Fibroblast of skin of scalp (primary cell): ENCODE measurements around the gene ALK.
"Not testable (repeated sequence)": the region's sequence is repeated elsewhere in the genome, so short reads cannot be mapped to it uniquely, and the experiment has no call there.

ENCODE experiments used
- DNase-seq: peaks from one replicate; pipeline ENCODE4 v3.0.0-alpha.2; 2013

The ALK gene

DNA sequence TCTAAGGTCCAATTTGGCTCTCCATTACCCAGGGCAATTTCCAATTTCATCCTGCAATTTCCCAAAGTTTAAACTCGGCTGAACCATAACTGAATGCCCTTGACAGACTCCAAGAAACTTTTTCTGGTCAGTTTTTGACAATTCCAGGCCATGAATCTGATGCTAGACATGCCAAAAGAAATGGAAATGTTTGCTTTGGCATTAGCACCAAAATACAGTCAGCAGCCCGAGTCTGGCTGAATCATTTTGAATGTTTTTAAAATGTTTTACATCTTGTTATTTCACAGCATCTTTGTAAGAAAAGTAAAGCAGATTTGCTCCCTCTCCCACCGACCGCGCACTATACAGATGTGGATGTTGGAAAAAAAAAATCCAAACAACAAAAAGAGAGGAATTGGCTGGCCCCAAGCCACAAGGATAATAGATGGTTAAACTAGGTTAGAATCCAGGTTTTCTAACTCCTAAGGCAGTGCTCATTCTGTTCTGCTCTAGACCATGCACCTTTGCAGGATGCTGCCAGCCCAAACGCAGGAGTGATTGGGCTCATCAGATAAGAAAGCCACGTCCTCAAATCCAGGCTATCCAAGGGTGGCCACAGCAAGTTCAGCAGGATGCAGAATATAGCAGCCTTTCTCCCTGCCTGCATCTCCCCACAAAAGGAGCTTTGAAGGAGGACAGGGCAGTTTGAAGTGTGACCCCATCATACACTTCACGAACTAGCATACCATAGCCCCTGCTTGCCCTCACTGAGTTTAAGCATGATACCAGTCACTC lies 167.5 kb downstream of the ALK start:
- DNase-seq: peak; percentile 84

- no peak for DNase-seq
Measured at GRCh38 chr2:29751390-29751789, 170.0 kb downstream of the ALK start.

- not testable (repeated sequence) for DNase-seq
Measured at GRCh38 chr2:29750463-29750862, 170.9 kb downstream of the ALK start.

- no peak for DNase-seq
Measured at GRCh38 chr2:29749843-29750242, 171.5 kb downstream of the ALK start.

GRCh38 chr2:29749041-29749440 lies 172.3 kb downstream of the ALK start:
- DNase-seq: no peak

- peak; percentile 95 for DNase-seq
Measured at GRCh38 chr2:29747786-29748470, 173.5 kb downstream of the ALK start.

DNA sequence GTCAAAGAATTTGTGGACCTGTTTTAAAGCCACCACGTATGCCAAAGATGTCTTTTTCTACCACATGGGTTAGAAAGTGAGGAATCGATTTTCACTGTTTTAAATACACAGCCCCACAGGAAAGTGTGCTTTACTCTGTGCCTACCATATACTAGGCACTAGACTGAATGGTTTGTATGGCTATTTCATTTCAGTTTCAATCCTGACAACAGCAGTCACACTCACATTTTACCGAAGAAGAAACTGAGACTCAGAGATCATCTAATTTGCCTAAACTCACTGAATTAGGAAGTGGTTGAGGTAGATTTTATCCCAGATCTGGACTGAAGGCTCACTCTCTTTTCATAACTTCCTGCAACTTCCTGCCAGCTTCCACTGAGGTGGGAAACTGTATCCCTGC lies 176.4 kb downstream of the ALK start:
- DNase-seq: no peak

DNA sequence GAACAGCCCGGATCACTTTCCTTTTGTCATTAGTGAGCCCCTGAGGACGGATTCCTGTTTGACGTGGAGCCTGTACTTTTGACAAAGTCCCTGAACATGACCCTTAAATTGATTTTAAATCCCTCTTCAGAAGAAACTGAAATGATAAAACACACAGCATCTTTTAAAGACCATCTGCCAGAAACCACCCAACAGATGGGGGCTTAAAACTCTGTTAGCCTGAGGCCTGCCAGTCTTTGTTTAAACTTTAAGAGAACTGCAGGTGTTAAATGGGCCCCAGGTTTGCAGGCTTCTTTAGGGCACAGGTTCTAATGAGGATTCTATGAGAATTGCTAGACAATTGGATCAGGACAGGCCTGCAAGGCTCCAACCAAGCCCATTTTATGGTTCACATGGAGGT lies 177.9 kb downstream of the ALK start:
- DNase-seq: no peak

- no peak for DNase-seq
Measured at GRCh38 chr2:29742656-29743055, 178.7 kb downstream of the ALK start.

- DNase-seq: no peak
Measured at GRCh38 chr2:29741132-29741531, 180.3 kb downstream of the ALK start.

- no peak for DNase-seq
Measured at GRCh38 chr2:29733965-29734364, 187.4 kb downstream of the ALK start.

GRCh38 chr2:29733213-29733612 lies 188.2 kb downstream of the ALK start:
- no peak for DNase-seq

GRCh38 chr2:29731948-29732347 lies 189.4 kb downstream of the ALK start:
- DNase-seq: peak; percentile 18

DNA sequence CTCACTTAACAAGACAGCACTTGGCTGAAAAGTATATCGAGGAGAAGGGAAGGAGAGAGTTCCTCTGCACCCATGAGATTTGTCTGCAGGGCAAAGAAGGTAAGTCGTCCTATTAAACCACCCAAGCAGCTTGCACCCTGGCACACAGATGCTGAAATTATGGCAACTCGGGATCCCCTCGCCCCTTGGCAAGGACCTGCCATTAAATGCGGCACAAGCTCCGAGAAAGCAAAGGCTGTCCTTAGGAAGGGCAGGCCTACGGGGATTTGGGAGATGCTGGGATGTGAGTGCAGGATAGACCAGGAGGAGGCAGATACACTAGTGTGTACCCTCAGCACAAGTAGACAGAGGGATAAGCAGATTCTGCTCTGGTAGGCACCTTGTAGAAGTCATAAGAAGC lies 191.5 kb downstream of the ALK start:
- no peak for DNase-seq

- DNase-seq: no peak
Measured at GRCh38 chr2:29729401-29729800, 192.0 kb downstream of the ALK start.

- DNase-seq: no peak
Measured at GRCh38 chr2:29726976-29727375, 194.4 kb downstream of the ALK start.

- DNase-seq: no peak
Measured at GRCh38 chr2:29725610-29726009, 195.8 kb downstream of the ALK start.

GRCh38 chr2:29724282-29724681 lies 197.1 kb downstream of the ALK start:
- no peak for DNase-seq

- no peak for DNase-seq
Measured at GRCh38 chr2:29723255-29724001, 198.0 kb downstream of the ALK start.

DNA sequence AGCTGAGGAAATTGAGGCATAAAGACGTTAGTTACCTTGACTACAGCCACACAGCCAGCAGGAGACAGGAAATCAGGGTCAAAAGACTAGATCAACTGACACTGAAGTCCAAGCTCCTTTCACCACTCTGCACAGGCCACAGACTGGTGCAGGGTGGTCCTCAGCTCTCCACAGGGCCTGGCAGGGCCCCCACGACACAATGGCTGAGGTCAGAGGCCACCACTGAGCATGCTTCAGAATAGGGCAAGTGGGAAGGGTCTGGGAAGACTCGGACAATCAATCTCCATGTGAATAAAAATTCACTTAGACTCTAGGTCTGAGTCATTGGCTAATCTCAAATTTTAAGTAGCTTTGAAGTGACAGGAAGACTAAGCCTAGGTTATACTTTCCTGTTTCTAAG lies 201.7 kb downstream of the ALK start:
- DNase-seq: no peak

DNA sequence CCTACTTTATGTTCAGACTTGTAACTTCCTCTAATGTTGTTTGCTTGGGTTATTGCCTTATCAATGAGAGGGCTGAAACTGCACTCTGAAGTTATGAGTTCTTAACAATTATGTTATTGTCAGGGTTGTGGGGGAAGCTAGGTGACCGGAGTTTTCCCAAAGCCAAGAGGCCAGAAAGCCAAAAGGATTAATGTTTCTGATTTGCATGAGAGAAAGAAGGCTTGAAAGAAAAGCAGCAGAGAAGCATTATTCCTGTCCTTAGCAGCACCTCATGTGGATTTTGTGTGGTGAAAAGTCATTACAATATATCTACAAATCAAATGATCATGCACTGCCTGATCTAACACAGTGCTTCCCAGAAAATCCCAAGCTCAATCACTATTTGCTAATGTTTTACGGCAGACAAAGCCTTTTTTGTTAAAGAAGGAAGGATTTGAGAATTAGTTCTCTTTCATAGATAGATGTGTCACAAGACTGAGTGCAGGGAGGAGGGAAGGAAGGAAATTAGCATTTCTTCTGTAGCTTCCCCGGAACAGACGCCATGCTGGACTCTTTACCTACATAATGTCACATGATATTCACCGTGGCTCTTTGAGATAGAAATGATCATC lies 203.2 kb downstream of the ALK start:
- no peak for DNase-seq

GRCh38 chr2:29715655-29716054 lies 205.7 kb downstream of the ALK start:
- DNase-seq: no peak

- no peak for DNase-seq
Measured at GRCh38 chr2:29714333-29714732, 207.1 kb downstream of the ALK start.
